WTC11 (cell line): ENCODE results near the gene FIZ1.

Experiments used
- CBFB ChIP-seq: sonication (generic); formaldehyde crosslinking; IDR thresholded peaks from 2 replicates; pipeline ENCODE4 v1.8.1; 2022; ENCODE audit warnings: mild to moderate bottlenecking, low read depth, missing genetic modification reagents
- CREB1 ChIP-seq: sonication (generic); formaldehyde crosslinking; IDR thresholded peaks from 2 replicates; pipeline ENCODE4 v1.8.0; 2023; ENCODE audit warnings: mild to moderate bottlenecking, missing genetic modification reagents
- CREM ChIP-seq: sonication (generic); formaldehyde crosslinking; IDR thresholded peaks from 2 replicates; pipeline ENCODE4 v1.8.1; 2022; ENCODE audit warnings: mild to moderate bottlenecking, missing genetic modification reagents, moderate library complexity
- RORB ChIP-seq: fragments of 250-450 bp; sonication (Bioruptor Pico); IDR thresholded peaks from 2 replicates; pipeline ENCODE4 v1.9.0; 2021; ENCODE audit warnings: mild to moderate bottlenecking
- SP1 ChIP-seq: sonication (generic); formaldehyde crosslinking; conservative IDR thresholded peaks from 2 replicates; pipeline ENCODE4 v1.8.1; 2022; ENCODE audit warnings: missing genetic modification reagents
- TEAD4 ChIP-seq: sonication (generic); formaldehyde crosslinking; IDR thresholded peaks from 2 replicates; pipeline ENCODE4 v1.8.0; 2022; ENCODE audit warnings: mild to moderate bottlenecking, missing genetic modification reagents
- TF ChIP-seq, protein P1 (sequence below): fragments of 200-600 bp; IDR thresholded peaks from 2 replicates; pipeline ENCODE4 v1.8.0; 2022; ENCODE audit warnings: antibody characterized with exemption
- TF ChIP-seq, protein P2 (sequence below): sonication (generic); formaldehyde crosslinking; IDR thresholded peaks from 2 replicates; pipeline ENCODE4 v1.8.1; 2023; ENCODE audit warnings: mild to moderate bottlenecking, moderate library complexity, missing genetic modification reagents
- TF ChIP-seq, protein P3 (sequence below): sonication (generic); formaldehyde crosslinking; IDR thresholded peaks from 2 replicates; pipeline ENCODE4 v1.8.0; 2022; ENCODE audit warnings: mild to moderate bottlenecking, missing genetic modification reagents
- TF ChIP-seq, protein P4 (sequence below): sonication (generic); formaldehyde crosslinking; IDR thresholded peaks from 2 replicates; pipeline ENCODE4 v1.8.0; 2022; ENCODE audit warnings: missing genetic modification reagents
- TF ChIP-seq, protein P5 (sequence below): sonication (generic); formaldehyde crosslinking; IDR thresholded peaks from 2 replicates; pipeline ENCODE4 v1.8.1; 2023; ENCODE audit warnings: mild to moderate bottlenecking, missing genetic modification reagents
- TF ChIP-seq, protein P6 (sequence below): sonication (generic); formaldehyde crosslinking; IDR thresholded peaks from 2 replicates; pipeline ENCODE4 v1.8.1; 2023; ENCODE audit warnings: mild to moderate bottlenecking, missing genetic modification reagents, moderate library complexity
- TF ChIP-seq, protein P7 (sequence below): sonication (generic); formaldehyde crosslinking; IDR thresholded peaks from 2 replicates; pipeline ENCODE4 v1.8.1; 2022; ENCODE audit warnings: low read depth, missing genetic modification reagents, borderline replicate concordance

DNA sequence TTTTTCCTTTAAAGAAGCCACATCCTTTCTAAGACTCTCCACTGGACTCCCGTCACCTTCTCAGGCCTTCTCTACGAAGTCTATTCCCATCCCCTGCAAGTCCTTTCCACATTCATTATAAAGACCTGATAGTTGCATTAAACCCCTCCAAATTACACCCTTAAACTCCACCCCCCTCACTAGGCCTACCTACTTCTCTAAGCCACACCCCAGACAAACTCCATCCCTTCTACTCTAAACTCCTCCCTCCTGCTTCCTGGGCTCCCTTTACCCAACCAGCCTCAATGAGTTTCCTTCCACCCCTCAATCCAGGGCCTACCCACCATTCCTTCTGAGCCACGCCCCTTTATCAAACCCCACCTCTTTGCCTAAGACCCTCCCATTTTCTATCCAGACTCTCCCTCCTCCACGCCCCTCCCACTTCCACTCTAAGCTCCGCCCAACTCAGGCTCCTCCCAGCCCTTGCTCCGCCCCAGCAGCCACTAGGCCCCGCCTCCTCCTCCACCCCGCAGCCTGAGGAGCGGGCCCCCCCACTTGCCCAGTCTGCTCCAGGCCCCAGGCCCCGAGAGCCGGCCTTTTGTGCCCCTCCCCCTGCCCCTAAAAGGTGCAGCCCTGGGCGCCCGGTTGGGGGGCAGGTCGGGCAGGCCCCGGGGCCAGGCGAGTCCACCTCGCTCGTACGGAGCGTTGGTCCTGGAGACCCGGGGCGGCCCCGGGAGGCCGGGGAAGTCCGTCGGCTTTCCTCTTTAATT, 424 bp downstream of the FIZ1 start:
- TF ChIP-seq, protein P1, sequence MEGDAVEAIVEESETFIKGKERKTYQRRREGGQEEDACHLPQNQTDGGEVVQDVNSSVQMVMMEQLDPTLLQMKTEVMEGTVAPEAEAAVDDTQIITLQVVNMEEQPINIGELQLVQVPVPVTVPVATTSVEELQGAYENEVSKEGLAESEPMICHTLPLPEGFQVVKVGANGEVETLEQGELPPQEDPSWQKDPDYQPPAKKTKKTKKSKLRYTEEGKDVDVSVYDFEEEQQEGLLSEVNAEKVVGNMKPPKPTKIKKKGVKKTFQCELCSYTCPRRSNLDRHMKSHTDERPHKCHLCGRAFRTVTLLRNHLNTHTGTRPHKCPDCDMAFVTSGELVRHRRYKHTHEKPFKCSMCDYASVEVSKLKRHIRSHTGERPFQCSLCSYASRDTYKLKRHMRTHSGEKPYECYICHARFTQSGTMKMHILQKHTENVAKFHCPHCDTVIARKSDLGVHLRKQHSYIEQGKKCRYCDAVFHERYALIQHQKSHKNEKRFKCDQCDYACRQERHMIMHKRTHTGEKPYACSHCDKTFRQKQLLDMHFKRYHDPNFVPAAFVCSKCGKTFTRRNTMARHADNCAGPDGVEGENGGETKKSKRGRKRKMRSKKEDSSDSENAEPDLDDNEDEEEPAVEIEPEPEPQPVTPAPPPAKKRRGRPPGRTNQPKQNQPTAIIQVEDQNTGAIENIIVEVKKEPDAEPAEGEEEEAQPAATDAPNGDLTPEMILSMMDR = no peak
- TF ChIP-seq, protein P2, sequence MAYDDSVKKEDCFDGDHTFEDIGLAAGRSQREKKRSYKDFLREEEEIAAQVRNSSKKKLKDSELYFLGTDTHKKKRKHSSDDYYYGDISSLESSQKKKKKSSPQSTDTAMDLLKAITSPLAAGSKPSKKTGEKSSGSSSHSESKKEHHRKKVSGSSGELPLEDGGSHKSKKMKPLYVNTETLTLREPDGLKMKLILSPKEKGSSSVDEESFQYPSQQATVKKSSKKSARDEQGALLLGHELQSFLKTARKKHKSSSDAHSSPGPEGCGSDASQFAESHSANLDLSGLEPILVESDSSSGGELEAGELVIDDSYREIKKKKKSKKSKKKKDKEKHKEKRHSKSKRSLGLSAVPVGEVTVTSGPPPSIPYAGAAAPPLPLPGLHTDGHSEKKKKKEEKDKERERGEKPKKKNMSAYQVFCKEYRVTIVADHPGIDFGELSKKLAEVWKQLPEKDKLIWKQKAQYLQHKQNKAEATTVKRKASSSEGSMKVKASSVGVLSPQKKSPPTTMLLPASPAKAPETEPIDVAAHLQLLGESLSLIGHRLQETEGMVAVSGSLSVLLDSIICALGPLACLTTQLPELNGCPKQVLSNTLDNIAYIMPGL = no peak
- TF ChIP-seq, protein P3, sequence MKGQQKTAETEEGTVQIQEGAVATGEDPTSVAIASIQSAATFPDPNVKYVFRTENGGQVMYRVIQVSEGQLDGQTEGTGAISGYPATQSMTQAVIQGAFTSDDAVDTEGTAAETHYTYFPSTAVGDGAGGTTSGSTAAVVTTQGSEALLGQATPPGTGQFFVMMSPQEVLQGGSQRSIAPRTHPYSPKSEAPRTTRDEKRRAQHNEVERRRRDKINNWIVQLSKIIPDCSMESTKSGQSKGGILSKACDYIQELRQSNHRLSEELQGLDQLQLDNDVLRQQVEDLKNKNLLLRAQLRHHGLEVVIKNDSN = no peak
- no peak for TF ChIP-seq TEAD4
- TF ChIP-seq CREB1 = no peak
- TF ChIP-seq, protein P4, sequence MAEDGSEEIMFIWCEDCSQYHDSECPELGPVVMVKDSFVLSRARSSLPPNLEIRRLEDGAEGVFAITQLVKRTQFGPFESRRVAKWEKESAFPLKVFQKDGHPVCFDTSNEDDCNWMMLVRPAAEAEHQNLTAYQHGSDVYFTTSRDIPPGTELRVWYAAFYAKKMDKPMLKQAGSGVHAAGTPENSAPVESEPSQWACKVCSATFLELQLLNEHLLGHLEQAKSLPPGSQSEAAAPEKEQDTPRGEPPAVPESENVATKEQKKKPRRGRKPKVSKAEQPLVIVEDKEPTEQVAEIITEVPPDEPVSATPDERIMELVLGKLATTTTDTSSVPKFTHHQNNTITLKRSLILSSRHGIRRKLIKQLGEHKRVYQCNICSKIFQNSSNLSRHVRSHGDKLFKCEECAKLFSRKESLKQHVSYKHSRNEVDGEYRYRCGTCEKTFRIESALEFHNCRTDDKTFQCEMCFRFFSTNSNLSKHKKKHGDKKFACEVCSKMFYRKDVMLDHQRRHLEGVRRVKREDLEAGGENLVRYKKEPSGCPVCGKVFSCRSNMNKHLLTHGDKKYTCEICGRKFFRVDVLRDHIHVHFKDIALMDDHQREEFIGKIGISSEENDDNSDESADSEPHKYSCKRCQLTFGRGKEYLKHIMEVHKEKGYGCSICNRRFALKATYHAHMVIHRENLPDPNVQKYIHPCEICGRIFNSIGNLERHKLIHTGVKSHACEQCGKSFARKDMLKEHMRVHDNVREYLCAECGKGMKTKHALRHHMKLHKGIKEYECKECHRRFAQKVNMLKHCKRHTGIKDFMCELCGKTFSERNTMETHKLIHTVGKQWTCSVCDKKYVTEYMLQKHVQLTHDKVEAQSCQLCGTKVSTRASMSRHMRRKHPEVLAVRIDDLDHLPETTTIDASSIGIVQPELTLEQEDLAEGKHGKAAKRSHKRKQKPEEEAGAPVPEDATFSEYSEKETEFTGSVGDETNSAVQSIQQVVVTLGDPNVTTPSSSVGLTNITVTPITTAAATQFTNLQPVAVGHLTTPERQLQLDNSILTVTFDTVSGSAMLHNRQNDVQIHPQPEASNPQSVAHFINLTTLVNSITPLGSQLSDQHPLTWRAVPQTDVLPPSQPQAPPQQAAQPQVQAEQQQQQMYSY (CRISPR knock-in tag) = no peak
- no peak for TF ChIP-seq SP1 (CRISPR knock-in tag)
- TF ChIP-seq, protein P5, sequence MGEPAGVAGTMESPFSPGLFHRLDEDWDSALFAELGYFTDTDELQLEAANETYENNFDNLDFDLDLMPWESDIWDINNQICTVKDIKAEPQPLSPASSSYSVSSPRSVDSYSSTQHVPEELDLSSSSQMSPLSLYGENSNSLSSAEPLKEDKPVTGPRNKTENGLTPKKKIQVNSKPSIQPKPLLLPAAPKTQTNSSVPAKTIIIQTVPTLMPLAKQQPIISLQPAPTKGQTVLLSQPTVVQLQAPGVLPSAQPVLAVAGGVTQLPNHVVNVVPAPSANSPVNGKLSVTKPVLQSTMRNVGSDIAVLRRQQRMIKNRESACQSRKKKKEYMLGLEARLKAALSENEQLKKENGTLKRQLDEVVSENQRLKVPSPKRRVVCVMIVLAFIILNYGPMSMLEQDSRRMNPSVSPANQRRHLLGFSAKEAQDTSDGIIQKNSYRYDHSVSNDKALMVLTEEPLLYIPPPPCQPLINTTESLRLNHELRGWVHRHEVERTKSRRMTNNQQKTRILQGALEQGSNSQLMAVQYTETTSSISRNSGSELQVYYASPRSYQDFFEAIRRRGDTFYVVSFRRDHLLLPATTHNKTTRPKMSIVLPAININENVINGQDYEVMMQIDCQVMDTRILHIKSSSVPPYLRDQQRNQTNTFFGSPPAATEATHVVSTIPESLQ (CRISPR knock-in tag) = no peak
- TF ChIP-seq CREM (CRISPR knock-in tag) = no peak
- no peak for TF ChIP-seq CBFB (CRISPR knock-in tag)
- TF ChIP-seq, protein P6, sequence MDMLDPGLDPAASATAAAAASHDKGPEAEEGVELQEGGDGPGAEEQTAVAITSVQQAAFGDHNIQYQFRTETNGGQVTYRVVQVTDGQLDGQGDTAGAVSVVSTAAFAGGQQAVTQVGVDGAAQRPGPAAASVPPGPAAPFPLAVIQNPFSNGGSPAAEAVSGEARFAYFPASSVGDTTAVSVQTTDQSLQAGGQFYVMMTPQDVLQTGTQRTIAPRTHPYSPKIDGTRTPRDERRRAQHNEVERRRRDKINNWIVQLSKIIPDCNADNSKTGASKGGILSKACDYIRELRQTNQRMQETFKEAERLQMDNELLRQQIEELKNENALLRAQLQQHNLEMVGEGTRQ = no peak
- no peak for TF ChIP-seq RORB
- TF ChIP-seq, protein P7, sequence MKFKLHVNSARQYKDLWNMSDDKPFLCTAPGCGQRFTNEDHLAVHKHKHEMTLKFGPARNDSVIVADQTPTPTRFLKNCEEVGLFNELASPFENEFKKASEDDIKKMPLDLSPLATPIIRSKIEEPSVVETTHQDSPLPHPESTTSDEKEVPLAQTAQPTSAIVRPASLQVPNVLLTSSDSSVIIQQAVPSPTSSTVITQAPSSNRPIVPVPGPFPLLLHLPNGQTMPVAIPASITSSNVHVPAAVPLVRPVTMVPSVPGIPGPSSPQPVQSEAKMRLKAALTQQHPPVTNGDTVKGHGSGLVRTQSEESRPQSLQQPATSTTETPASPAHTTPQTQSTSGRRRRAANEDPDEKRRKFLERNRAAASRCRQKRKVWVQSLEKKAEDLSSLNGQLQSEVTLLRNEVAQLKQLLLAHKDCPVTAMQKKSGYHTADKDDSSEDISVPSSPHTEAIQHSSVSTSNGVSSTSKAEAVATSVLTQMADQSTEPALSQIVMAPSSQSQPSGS (CRISPR knock-in tag) = no peak
